Hepatocyte (in vitro differentiated cells): ENCODE data around the gene MRTFB. TPM values are rescaled to one million over a fixed set of nuclear protein-coding genes. Genes with fewer than 3 reads are reported as not detected.

Experiments used
- DNase-seq: peaks from one replicate; pipeline ENCODE4 v3.0.0-alpha.2; 2016; ENCODE audit warnings: low spot score
- H2AFZ ChIP-seq: fragments of 200-600 bp; sonication (generic); 2 replicates; pipeline ENCODE4 v1.6.0; 2016; ENCODE audit warnings: antibody characterized with exemption, mild to moderate bottlenecking
- H3K27ac ChIP-seq: fragments of 200-600 bp; sonication (generic); 2 replicates; pipeline ENCODE4 v1.5.1; 2016; ENCODE audit warnings: mild to moderate bottlenecking
- H3K27me3 ChIP-seq: fragments of 200-600 bp; sonication (generic); 2 replicates; pipeline ENCODE4 v1.6.1; 2016
- H3K36me3 ChIP-seq: fragments of 200-600 bp; sonication (generic); replicated peaks from 2 replicates; pipeline ENCODE4 v1.5.1; 2016; ENCODE audit warnings: low read depth; ENCODE audit not compliant: insufficient read depth
- H3K4me1 ChIP-seq: fragments of 200-600 bp; sonication (generic); 2 replicates; pipeline ENCODE4 v1.5.1; 2016; ENCODE audit warnings: mild to moderate bottlenecking, moderate library complexity; ENCODE audit not compliant: insufficient read depth
- H3K4me2 ChIP-seq: fragments of 200-600 bp; sonication (generic); 2 replicates; pipeline ENCODE4 v1.6.0; 2016
- H3K4me3 ChIP-seq: fragments of 200-600 bp; sonication (generic); 2 replicates; pipeline ENCODE4 v1.5.1; 2016; ENCODE audit warnings: mild to moderate bottlenecking
- H3K79me2 ChIP-seq: fragments of 200-600 bp; sonication (generic); 2 replicates; pipeline ENCODE4 v1.6.0; 2017; ENCODE audit warnings: mild to moderate bottlenecking
- H3K9me2 ChIP-seq: fragments of 200-600 bp; sonication (generic); replicated peaks from 2 replicates; pipeline ENCODE4 v1.6.0; 2017; ENCODE audit warnings: mild to moderate bottlenecking; ENCODE audit not compliant: insufficient read depth
- H3K9me3 ChIP-seq: fragments of 200-600 bp; sonication (generic); 2 replicates; pipeline ENCODE4 v1.5.1; 2016; ENCODE audit warnings: low read depth, mild to moderate bottlenecking
- H4K20me1 ChIP-seq: fragments of 200-600 bp; sonication (generic); 2 replicates; pipeline ENCODE4 v1.6.0; 2016; ENCODE audit warnings: mild to moderate bottlenecking; ENCODE audit not compliant: insufficient read depth, poor library complexity, severe bottlenecking
- CTCF ChIP-seq: fragments of 200-600 bp; sonication (generic); IDR thresholded peaks from 2 replicates; pipeline ENCODE4 v1.5.1; 2016; ENCODE audit warnings: antibody characterized with exemption, mild to moderate bottlenecking; ENCODE audit not compliant: poor library complexity
- EZH2 ChIP-seq: fragments of 200-600 bp; sonication (generic); IDR thresholded peaks from 2 replicates; pipeline ENCODE4 v1.6.1; 2016; ENCODE audit warnings: antibody characterized with exemption, mild to moderate bottlenecking, borderline replicate concordance
- EZH2phosphoT487 ChIP-seq: fragments of 200-600 bp; sonication (generic); IDR thresholded peaks from one replicate; pipeline ENCODE4 v1.6.1; 2018; ENCODE audit warnings: antibody characterized with exemption, mild to moderate bottlenecking, low read depth, moderate library complexity; ENCODE audit not compliant: unreplicated experiment, severe bottlenecking
- WGBS: methylation state at CpG from one replicate; pipeline ENCODE4 v1.1.6; 2016; ENCODE audit warnings: low lambda C conversion rate; ENCODE audit errors: missing lambda C conversion rate; 5-methylcytosine and 5-hydroxymethylcytosine counted together
- polyA plus RNA-seq: library from polyadenylated mRNA; unstranded; fragments of >200 nt; fragmentation: Nextera tagmentation; extraction: Ambion mirVana; gene quantifications from 2 replicates; pipeline ENCODE4 v1.2.1, GENCODE V29; 2016
- total RNA-seq: library from RNA; depleted of rRNA; stranded (reverse); fragments of >200 nt; gene quantifications from 2 replicates; pipeline ENCODE4 v1.2.3, GENCODE V29; 2014

MRTFB gene
- total and polyA plus RNA-seq, 2 experiments from 2014 or later = 10.9 to 27.9 TPM

- DNase-seq = no peak
- Histone ChIP-seq H3K79me2 (peaks cover 88% of the 10 kb centered on the region), H3K4me1 (peaks cover 10% of the 10 kb centered on the region), H3K9me2 (no peaks in the 10 kb centered on the region), H3K36me3 (no peaks in the 10 kb centered on the region), H3K27me3 (no peaks in the 10 kb centered on the region), H4K20me1 (no peaks in the 10 kb centered on the region), H3K4me3 (no peak overlapping the region), H3K4me2 (no peak overlapping the region), H2AFZ (no peak overlapping the region), H3K27ac (no peak overlapping the region), H3K9me3 (no peaks in the 10 kb centered on the region)
- TF ChIP-seq CTCF (no peak), EZH2phosphoT487 (no peak), EZH2 (no peak)
- 60% methylated on average over 1 of the region's 1 CpG for WGBS
Observed at GRCh38 chr16:14112539-14112856, 41.4 kb downstream of the MRTFB start.

GRCh38 chr16:14113344-14113743 lies 42.2 kb downstream of the MRTFB start:
- TF ChIP-seq EZH2phosphoT487 (no peak), CTCF (no peak), EZH2 (no peak)
- peaks cover 10% of the 10 kb centered on the region for H3K4me1 ChIP-seq
- H2AFZ ChIP-seq = no peak overlapping the region
- no peaks in the 10 kb centered on the region for H3K36me3 ChIP-seq
- no peaks in the 10 kb centered on the region for H4K20me1 ChIP-seq
- H3K4me2 ChIP-seq = no peak overlapping the region
- no peak overlapping the region for H3K27ac ChIP-seq
- DNase-seq = no peak
- no peaks in the 10 kb centered on the region for H3K27me3 ChIP-seq
- no peaks in the 10 kb centered on the region for H3K9me3 ChIP-seq
- 98% methylated on average over 4 of the region's 4 CpGs for WGBS
- H3K4me3 ChIP-seq = no peak overlapping the region
- peaks cover 87% of the 10 kb centered on the region for H3K79me2 ChIP-seq
- no peaks in the 10 kb centered on the region for H3K9me2 ChIP-seq

GRCh38 chr16:14117051-14117450 lies 45.9 kb downstream of the MRTFB start:
- no peak overlapping the region for H3K27ac ChIP-seq
- no peaks in the 10 kb centered on the region for H3K4me1 ChIP-seq
- H3K79me2 ChIP-seq = peaks cover 86% of the 10 kb centered on the region
- peaks cover 4% of the 10 kb centered on the region for H4K20me1 ChIP-seq
- 100% methylated on average over 1 of the region's 1 CpG for WGBS
- no peak overlapping the region for H2AFZ ChIP-seq
- TF ChIP-seq EZH2phosphoT487 = no peak
- no peak for TF ChIP-seq CTCF
- no peak for TF ChIP-seq EZH2
- no peaks in the 10 kb centered on the region for H3K9me3 ChIP-seq
- H3K9me2 ChIP-seq = no peaks in the 10 kb centered on the region
- H3K4me2 ChIP-seq = no peak overlapping the region
- H3K4me3 ChIP-seq = no peak overlapping the region
- H3K36me3 ChIP-seq = no peaks in the 10 kb centered on the region
- H3K27me3 ChIP-seq = no peaks in the 10 kb centered on the region
- no peak for DNase-seq

GRCh38 chr16:14119799-14120198 lies 48.7 kb downstream of the MRTFB start:
- Histone ChIP-seq H3K79me2 (peaks cover 86% of the 10 kb centered on the region), H3K27me3 (no peaks in the 10 kb centered on the region), H2AFZ (no peak overlapping the region), H4K20me1 (peaks cover 4% of the 10 kb centered on the region), H3K4me1 (no peaks in the 10 kb centered on the region), H3K36me3 (no peaks in the 10 kb centered on the region), H3K9me2 (no peaks in the 10 kb centered on the region), H3K9me3 (no peaks in the 10 kb centered on the region), H3K27ac (no peak overlapping the region), H3K4me3 (no peak overlapping the region), H3K4me2 (no peak overlapping the region)
- DNase-seq = no peak
- 90% methylated on average over 4 of the region's 4 CpGs for WGBS
- TF ChIP-seq CTCF = no peak
- TF ChIP-seq EZH2 = no peak
- TF ChIP-seq EZH2phosphoT487 = no peak
